HCT116 (cell line): Measurements from ENCODE around the gene STK4. TPM values are rescaled to one million over a fixed set of nuclear protein-coding genes. Genes with fewer than 3 reads are reported as not detected.

Experiments
- ATAC-seq: fragments of 200-7000 bp; cut with Tn5 transposase; 2 replicates; pipeline ENCODE4 v1.9.1; 2020; ENCODE audit warnings: mild to moderate bottlenecking, moderate library complexity
- BruUV-seq: library from RNA; stranded (reverse); fragments of 400-500 nt; replicated peaks from 2 replicates; lab custom pipeline; 2021; lab: Mats Ljungman, UMichigan
- CTCF ChIA-PET: fragments of 300-600 bp; sonication (Branson Sonifier 250); formaldehyde crosslinking; loops from one replicate; lab custom pipeline; 2021; ENCODE audit warnings: antibody characterized with exemption; lab: Charles Lee
- POLR2A ChIA-PET: fragments of 300-600, 350-600 bp; sonication (Branson Sonifier 250); formaldehyde crosslinking; loops from one replicate; lab custom pipeline; 2021; ENCODE audit warnings: antibody characterized with exemption; lab: Charles Lee
- RAD21 ChIA-PET, 2 experiments: fragments of 300-600 bp; sonication (Branson Sonifier 250); formaldehyde crosslinking; loops; one replicate each; lab custom pipeline; 2023; ENCODE audit warnings: low total read pairs in 2 of 2; ENCODE audit not compliant: uncharacterized antibody in 2 of 2, unreplicated experiment in 2 of 2, low non-redundant PET in 1 of 2; lab: Charles Lee
- DNase-seq: peaks from one replicate; pipeline ENCODE4 v3.0.0-alpha.2; 2010; ENCODE audit warnings: low read depth, low spot score
- H2AFZ ChIP-seq: fragments of 200-600 bp; shearing (Covaris generic), sonication (generic); 2 replicates; pipeline ENCODE4 v1.6.1; 2017; ENCODE audit warnings: low read depth, mixed run types, mixed read lengths, antibody characterized with exemption, low read length; ENCODE audit not compliant: poor library complexity, severe bottlenecking
- H3K27ac ChIP-seq: 2 replicates; pipeline ENCODE4 v1.5.1; 2012; ENCODE audit warnings: low read depth, low read length
- H3K27me3 ChIP-seq: fragments of 200-600 bp; sonication (generic); 2 replicates; pipeline ENCODE4 v1.6.1; 2016; ENCODE audit warnings: mixed run types, low read length, mixed read lengths; ENCODE audit not compliant: insufficient read depth
- H3K36me3 ChIP-seq, 2 experiments: fragments of 200-500 bp in 1 of 2; fragments of 200-600 bp in 1 of 2; sonication (Bioruptor generic) in 1 of 2; sonication (generic) in 1 of 2; 2 replicates each; pipeline versions ENCODE4 v1.5.1 to v1.6.1; 2014 to 2016; ENCODE audit warnings: low read length in 2 of 2, inconsistent platforms in 1 of 2, mixed read lengths in 1 of 2, mixed run types in 1 of 2; ENCODE audit not compliant: insufficient read depth in 2 of 2, control insufficient read depth in 1 of 2
- H3K4me1 ChIP-seq, 2 experiments: fragments of 200-600 bp in 1 of 2; sonication (generic) in 1 of 2; 2 replicates each; pipeline versions ENCODE4 v1.5.1 to v1.6.1; 2012 to 2017; ENCODE audit warnings: low read length in 2 of 2, inconsistent platforms in 1 of 2, mild to moderate bottlenecking in 1 of 2, mixed read lengths in 1 of 2, mixed run types in 1 of 2, moderate library complexity in 1 of 2; ENCODE audit not compliant: insufficient read depth in 2 of 2, control insufficient read depth in 1 of 2
- H3K4me2 ChIP-seq: fragments of 200-600 bp; sonication (generic); 2 replicates; pipeline ENCODE4 v1.6.1; 2017; ENCODE audit warnings: mixed run types, low read length, mixed read lengths
- H3K4me3 ChIP-seq, 2 experiments: fragments of 200-600 bp in 1 of 2; sonication (generic) in 1 of 2; replicated peaks in 1 of 2; 2 replicates each; pipeline ENCODE4 v1.5.1; 2011 to 2016; ENCODE audit warnings: low read length in 2 of 2, control low read depth in 1 of 2, low read depth in 1 of 2, mild to moderate bottlenecking in 1 of 2, mixed read lengths in 1 of 2, mixed run types in 1 of 2
- H3K79me2 ChIP-seq: fragments of 200-600 bp; sonication (generic); 2 replicates; pipeline ENCODE4 v1.6.1; 2017; ENCODE audit warnings: mild to moderate bottlenecking, mixed run types, low read length, moderate library complexity, mixed read lengths; ENCODE audit not compliant: insufficient read depth
- H3K9ac ChIP-seq: fragments of 200-600 bp; sonication (generic); 2 replicates; pipeline ENCODE4 v1.6.1; 2016; ENCODE audit warnings: low read length, mixed read lengths
- H3K9me2 ChIP-seq: fragments of 200-600 bp; sonication (generic), shearing (Covaris generic); 2 replicates; pipeline ENCODE4 v1.6.1; 2017; ENCODE audit warnings: mixed run types, mild to moderate bottlenecking, moderate library complexity; ENCODE audit not compliant: insufficient read depth
- H3K9me3 ChIP-seq, 2 experiments: fragments of 200-500 bp in 1 of 2; fragments of 200-600 bp in 1 of 2; sonication (Bioruptor generic) in 1 of 2; sonication (generic) in 1 of 2; 2 replicates each; pipeline ENCODE4 v1.6.1; 2014 to 2017; ENCODE audit warnings: low read length in 2 of 2, mixed read lengths in 2 of 2, inconsistent platforms in 1 of 2, low read depth in 1 of 2, mild to moderate bottlenecking in 1 of 2, mixed run types in 1 of 2, moderate library complexity in 1 of 2; ENCODE audit not compliant: control insufficient read depth in 1 of 2, insufficient read depth in 1 of 2
- H4K20me1 ChIP-seq: fragments of 200-600 bp; sonication (generic), shearing (Covaris generic); 2 replicates; pipeline ENCODE4 v1.6.1; 2017; ENCODE audit warnings: mixed run types, mild to moderate bottlenecking, moderate library complexity; ENCODE audit not compliant: insufficient read depth
- ATF3 ChIP-seq: IDR thresholded peaks from 2 replicates; pipeline ENCODE4 v1.6.1; 2012
- CBX3 ChIP-seq: IDR thresholded peaks from 2 replicates; pipeline ENCODE4 v1.6.1; 2012; ENCODE audit warnings: low read depth
- CTCF ChIP-seq, 3 experiments: fragments of 200-600 bp in 1 of 3; sonication (generic) in 1 of 3; IDR thresholded peaks in 2 of 3; conservative IDR thresholded peaks in 1 of 3; 2 replicates each; pipeline ENCODE4 v1.5.1; 2012 to 2017; ENCODE audit warnings: low read depth in 2 of 3, low read length in 2 of 3, antibody characterized with exemption in 1 of 3, borderline replicate concordance in 1 of 3, control low read depth in 1 of 3, mild to moderate bottlenecking in 1 of 3, mixed read lengths in 1 of 3, mixed run types in 1 of 3, moderate library complexity in 1 of 3; ENCODE audit not compliant: insufficient read depth in 1 of 3
- EGR1 ChIP-seq: IDR thresholded peaks from 2 replicates; pipeline ENCODE4 v1.6.1; 2012; ENCODE audit warnings: low read depth
- ELF1 ChIP-seq: IDR thresholded peaks from 2 replicates; pipeline ENCODE4 v1.6.1; 2012; ENCODE audit warnings: low read depth, borderline replicate concordance
- EZH2 ChIP-seq: fragments of 200-600 bp; sonication (generic); IDR thresholded peaks from 2 replicates; pipeline ENCODE4 v1.6.1; 2017; ENCODE audit warnings: antibody characterized with exemption, mixed run types
- EZH2phosphoT487 ChIP-seq: fragments of 200-600 bp; IDR thresholded peaks from 2 replicates; pipeline ENCODE4 v1.6.1; 2018; ENCODE audit warnings: antibody characterized with exemption, borderline replicate concordance
- FOSL1 ChIP-seq: IDR thresholded peaks from 2 replicates; pipeline ENCODE4 v1.6.1; 2012; ENCODE audit warnings: low read depth
- JUND ChIP-seq: IDR thresholded peaks from 2 replicates; pipeline ENCODE4 v1.6.1; 2012
- MAX ChIP-seq: IDR thresholded peaks from 2 replicates; pipeline ENCODE4 v1.6.1; 2012
- POLR2A ChIP-seq: IDR thresholded peaks from 2 replicates; pipeline ENCODE4 v1.7.0; 2011; ENCODE audit warnings: borderline replicate concordance; ENCODE audit not compliant: insufficient read depth, insufficient read length; ENCODE audit errors: extremely low read depth
- POLR2AphosphoS5 ChIP-seq: IDR thresholded peaks from 2 replicates; pipeline ENCODE4 v1.6.1; 2011; ENCODE audit warnings: mild to moderate bottlenecking, low read depth, low read length, moderate library complexity
- RAD21 ChIP-seq: IDR thresholded peaks from 2 replicates; pipeline ENCODE4 v1.6.1; 2012; ENCODE audit warnings: low read depth, mild to moderate bottlenecking
- REST ChIP-seq: IDR thresholded peaks from 2 replicates; pipeline ENCODE4 v1.6.1; 2012; ENCODE audit warnings: low read depth
- SIN3A ChIP-seq: IDR thresholded peaks from 2 replicates; pipeline ENCODE4 v1.6.1; 2012; ENCODE audit warnings: low read depth
- SRF ChIP-seq: IDR thresholded peaks from 2 replicates; pipeline ENCODE4 v1.6.1; 2012; ENCODE audit warnings: low read depth
- TCF7L2 ChIP-seq: IDR thresholded peaks from 2 replicates; pipeline ENCODE4 v1.7.0; 2011; ENCODE audit warnings: borderline replicate concordance, inconsistent platforms; ENCODE audit not compliant: insufficient read depth, insufficient read length; ENCODE audit errors: extremely low read depth
- ZBTB33 ChIP-seq: IDR thresholded peaks from 2 replicates; pipeline ENCODE4 v1.6.1; 2011; ENCODE audit warnings: mild to moderate bottlenecking, low read length, moderate library complexity; ENCODE audit not compliant: insufficient replicate concordance; ENCODE audit errors: extremely low read depth
- ZFX ChIP-seq: fragments of 450-650 bp; IDR thresholded peaks from 2 replicates; pipeline ENCODE4 v1.6.1; 2017
- ZNF274 ChIP-seq: fragments of 200-500 bp; sonication (Bioruptor generic); IDR thresholded peaks from 2 replicates; pipeline ENCODE4 v1.6.1; 2014; ENCODE audit warnings: mild to moderate bottlenecking, low read depth, low read length, inconsistent platforms
- intact Hi-C: fragments of 100-400 bp; cut with micrococcal nuclease; formaldehyde crosslinking; loops from 2 replicates; pipeline ENCODE4 v1.10.0; 2022
- total RNA-seq: library from RNA; stranded (reverse); gene quantifications from one replicate; pipeline ENCODE4 v1.2.1, GENCODE V29; 2021; ENCODE audit not compliant: unreplicated experiment

STK4 gene
- total RNA-seq, 1 experiment from 2014 or later: 45.4 TPM

- H2AFZ ChIP-seq: no peak overlapping the region
- H3K36me3 ChIP-seq: peaks cover 0 to 7% of the 10 kb centered on the region in 2 experiments; a peak in 3 of 4 replicates
- no peak overlapping the region for H3K9ac ChIP-seq
- ChIA-PET RAD21 (no interaction called here), CTCF (interaction anchor here (0.9 to 1.3 kb wide), 4 partner anchors 20 to 159 kb away, joined by 3 to 5 read pairs (median 5); no protein-coding TSS in a partner anchor), POLR2A (no interaction called here)
- H3K27me3 ChIP-seq: no peaks in the 10 kb centered on the region
- ATAC-seq: no peak; the same call in 1 of the 2 replicates
- no peak for DNase-seq
- BruUV-seq: no TSS peak
- no peaks in the 10 kb centered on the region for H3K9me2 ChIP-seq
- no peak overlapping the region for H3K27ac ChIP-seq
- H3K4me3 ChIP-seq: no peak overlapping the region
- peaks cover 4% of the 10 kb centered on the region; the same call in 1 of the 2 replicates for H4K20me1 ChIP-seq
- H3K9me3 ChIP-seq: no peaks in the 10 kb centered on the region
- peak overlapping the region; percentile 29 for H3K4me2 ChIP-seq
- H3K4me1 ChIP-seq: peaks cover 8 to 10% of the 10 kb centered on the region in 2 experiments; a peak in 3 of 4 replicates
- no peaks in the 10 kb centered on the region; the same call in 1 of the 2 replicates for H3K79me2 ChIP-seq
- intact Hi-C loops: no loop called here
- TF ChIP-seq RAD21 (no peak), ZNF274 (no peak), REST (no peak), SRF (no peak), ELF1 (no peak), JUND (0 out of 2 replicates have a peak, but pooled peaks have one; percentile 22), EZH2 (no peak), ZFX (no peak), EZH2phosphoT487 (no peak), ZBTB33 (no peak), POLR2AphosphoS5 (no peak), POLR2A (no peak), SIN3A (no peak), MAX (no peak), TCF7L2 (no peak), FOSL1 (peak; percentile 18; the same call in 1 of the 2 replicates), CBX3 (no peak), EGR1 (no peak), ATF3 (no peak), CTCF (IDR thresholded peaks at IDR 0.05 in 2 of 3, conservative IDR thresholded peaks at IDR 0.05 in 1 of 3; ENCODE audit: borderline replicate concordance in 1 of 3, insufficient read depth in 1 of 3, low read depth in 2 of 3, low read length in 2 of 3) (no peak)
Measured at GRCh38 chr20:45070932-45071632, 104.8 kb downstream of the STK4 start.
